HG03103 (cell line): ENCODE results near the gene TM4SF20.
"Not testable (repeated sequence)": the region's sequence is repeated elsewhere in the genome, so short reads cannot be mapped to it uniquely, and the experiment has no call there.

Experiments
- ATAC-seq: cut with Tn5 transposase; IDR thresholded peaks from one replicate; pipeline ENCODE4 v1.9.1; 2021; ENCODE audit warnings: low read depth; ENCODE audit not compliant: unreplicated experiment

TM4SF20 gene

DNA sequence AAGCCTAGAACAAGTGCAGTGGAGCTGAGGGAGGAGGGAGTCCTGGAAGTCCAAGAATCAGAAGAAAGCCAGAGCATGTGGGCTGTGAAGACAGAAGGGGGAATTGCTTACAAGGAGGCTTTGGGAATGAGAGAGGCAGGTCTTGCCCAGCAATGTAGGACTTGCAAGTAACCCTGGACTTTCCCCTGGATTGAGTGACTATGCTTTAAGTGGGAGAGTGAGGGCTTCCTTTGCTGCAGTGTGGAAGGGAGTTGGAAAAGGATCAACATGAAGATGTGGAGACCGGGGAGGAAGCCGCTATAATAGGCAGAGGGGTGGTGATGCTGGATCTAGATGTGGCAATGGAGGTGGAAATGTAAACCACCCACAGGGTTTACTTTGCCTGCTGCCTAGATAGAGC is 22.4 kb upstream of the TM4SF20 start:
- ATAC-seq = no peak

DNA sequence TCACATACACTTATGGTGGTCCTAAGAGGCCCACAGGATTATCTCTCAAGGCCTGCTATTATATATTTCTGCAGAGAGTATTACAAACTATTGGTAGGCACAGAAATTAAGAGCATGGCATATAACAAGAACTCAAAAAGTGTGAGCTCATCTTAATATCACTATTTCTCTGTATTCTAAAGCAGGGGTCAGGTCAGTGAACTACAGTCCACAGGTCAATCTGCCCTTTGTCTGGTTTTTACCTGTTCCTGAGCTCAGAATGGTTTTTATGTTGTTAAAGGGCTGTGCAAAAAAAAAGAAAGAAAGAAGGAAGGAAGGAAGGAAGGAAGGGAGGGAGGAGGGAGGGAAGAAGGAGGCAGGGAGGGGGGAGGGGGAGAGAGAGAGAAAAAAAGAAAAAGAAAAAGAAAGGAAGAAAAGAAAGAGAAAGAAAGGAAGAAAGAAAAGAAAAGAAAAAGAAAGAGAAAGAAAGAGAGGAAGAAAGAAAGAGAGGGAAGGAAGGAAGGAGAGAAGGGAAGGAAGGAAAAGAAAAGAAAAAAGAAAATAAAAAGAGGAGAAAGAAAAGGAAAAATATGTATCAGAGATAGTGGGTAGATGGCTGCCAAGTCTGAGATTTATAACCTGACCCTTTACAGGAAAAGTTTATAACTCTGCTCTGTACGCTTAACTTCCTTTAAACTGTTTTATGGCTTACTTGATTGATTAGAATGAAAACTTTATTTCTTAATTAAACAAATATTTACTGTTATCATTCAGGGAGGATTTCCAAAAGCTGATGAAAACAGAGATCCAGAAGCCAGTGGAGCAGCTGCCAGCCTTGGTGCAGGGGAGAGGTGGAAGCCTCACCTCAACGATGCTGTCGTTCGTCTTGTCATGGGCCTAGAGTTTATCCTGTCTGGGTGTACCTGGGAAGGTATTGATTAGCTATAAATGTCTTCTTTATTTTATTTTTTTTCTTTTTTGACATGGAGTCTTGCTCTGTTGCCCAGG is 19.9 kb upstream of the TM4SF20 start:
- ATAC-seq = no peak

DNA sequence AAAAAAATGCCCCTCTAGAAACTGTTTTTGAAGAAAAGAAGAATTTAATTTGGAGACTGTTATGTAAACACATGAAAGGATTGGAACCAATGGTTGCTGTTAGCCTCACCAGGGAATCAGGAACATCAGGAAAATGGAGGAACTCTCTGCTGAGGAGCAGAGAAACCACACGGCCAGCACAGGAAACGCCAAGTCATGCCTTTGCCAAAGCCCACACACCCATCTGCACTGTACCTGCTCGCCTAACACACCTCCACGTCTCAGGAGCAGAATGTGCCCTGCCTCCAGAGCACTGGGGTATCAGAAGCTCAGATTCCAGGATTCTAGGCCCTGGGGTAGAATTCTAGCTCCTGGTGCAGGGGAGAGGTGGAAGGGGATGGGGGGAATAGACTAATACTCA is 18.5 kb upstream of the TM4SF20 start:
- ATAC-seq = no peak

DNA sequence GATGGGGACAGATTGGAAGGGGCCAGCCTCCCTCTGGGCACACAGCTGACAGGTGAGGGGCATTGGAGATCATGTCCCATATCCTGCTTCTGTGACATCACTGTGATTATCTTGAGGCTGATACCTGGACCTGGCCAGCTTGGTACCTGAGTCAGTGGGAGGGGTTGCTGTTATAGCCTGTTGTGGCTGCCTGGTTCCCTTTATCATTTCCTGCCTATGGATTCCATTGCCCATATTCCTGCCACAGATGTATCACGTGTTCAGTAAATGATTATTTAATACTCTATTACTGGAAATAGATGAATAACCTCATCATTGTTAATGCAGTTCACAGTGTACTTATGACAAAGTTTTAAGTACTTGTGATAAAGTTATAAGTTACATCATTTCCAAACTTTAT is 16.4 kb upstream of the TM4SF20 start:
- ATAC-seq = no peak

DNA sequence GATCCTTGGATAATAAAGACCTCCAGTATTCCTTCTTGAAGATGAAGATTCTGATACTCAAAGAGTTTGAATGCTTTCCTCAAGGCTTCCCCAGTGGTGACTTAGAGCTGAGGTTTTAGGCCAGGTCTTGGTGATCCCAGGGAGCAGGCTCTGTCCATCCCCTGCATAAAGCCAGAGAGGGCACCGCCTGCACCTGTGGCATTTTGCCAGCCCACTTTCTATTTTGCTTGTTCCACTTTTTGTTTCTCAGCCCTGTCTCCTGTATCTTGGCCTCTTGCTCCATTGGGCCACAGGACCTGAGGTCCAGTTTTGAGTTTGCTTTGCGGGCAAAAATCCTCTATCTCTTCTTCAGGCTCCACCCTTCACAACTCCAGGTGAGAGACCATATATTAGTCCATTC is 15.3 kb upstream of the TM4SF20 start:
- ATAC-seq = no peak

DNA sequence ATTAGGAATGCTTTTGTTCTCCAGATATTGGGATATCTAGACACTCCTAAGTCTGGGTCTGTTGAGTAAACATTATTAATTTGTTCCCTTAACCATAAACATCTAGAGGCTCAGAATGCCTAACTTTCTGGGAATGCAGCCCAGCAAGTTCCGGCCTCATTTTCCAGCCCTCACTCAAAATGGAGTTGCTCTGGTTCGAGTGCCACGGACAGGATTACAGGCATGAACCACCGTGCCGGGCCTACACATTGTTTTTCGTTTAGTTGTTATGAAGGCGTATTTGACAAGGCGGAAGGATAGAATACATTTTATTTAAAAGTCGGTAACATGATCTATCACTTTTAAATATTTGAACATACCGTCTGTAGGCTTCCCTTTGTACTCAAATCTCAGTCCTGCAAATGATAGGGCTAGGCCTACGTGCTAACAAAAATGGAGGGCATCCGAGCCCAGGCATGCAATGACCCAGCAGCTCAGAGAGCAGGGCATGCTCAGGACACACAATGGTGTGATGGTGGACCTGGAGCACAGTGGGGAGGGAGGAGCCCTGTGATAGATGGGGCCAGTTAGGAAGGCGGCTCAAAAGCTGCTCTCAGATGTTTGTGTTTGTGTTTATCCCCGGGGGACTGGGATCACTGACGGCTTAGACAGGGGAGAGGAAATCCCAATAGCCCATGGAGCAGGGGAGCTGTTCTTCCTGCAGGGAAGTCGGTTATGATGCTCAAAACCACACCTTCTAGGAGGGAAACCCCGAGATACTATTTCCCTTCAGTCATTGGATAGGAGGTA is 11.6 kb upstream of the TM4SF20 start:
- no peak for ATAC-seq

DNA sequence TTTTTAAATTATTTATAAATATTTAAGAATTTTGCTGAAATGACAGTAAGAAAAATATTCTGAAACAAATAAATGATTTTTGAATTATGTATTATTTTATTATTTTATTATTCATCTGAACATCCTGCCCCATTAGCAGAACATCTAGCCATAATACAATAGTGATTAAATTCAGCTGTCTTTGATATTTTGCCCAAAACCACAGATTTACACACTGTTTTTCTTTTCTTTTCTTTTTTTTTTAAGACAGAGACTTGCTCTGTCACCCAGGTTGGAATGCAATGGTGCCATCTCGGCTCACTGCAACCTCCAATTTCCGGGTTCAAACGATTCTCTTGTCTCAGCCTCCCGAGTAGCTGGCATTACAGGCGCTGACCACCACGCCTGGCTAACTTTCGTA is 10.6 kb upstream of the TM4SF20 start:
- ATAC-seq = no peak

DNA sequence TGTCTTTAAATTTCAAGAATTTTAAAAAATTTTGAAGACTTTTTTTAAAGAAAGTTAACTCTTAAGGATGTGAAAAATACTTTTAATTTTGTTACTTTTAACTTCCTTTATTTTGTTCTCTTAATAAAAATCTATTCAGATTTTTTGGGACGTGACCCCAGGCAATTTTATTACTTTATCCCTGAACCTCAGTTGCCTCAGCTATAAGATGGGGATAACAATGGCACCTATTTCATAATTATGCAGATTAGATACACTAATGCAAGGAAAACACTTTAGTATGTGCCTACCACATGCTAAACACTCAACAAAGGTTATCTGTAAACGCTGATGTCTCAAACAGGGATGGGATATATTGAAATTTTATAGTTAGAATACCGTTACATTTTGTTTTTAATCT is 10.1 kb upstream of the TM4SF20 start:
- no peak for ATAC-seq

DNA sequence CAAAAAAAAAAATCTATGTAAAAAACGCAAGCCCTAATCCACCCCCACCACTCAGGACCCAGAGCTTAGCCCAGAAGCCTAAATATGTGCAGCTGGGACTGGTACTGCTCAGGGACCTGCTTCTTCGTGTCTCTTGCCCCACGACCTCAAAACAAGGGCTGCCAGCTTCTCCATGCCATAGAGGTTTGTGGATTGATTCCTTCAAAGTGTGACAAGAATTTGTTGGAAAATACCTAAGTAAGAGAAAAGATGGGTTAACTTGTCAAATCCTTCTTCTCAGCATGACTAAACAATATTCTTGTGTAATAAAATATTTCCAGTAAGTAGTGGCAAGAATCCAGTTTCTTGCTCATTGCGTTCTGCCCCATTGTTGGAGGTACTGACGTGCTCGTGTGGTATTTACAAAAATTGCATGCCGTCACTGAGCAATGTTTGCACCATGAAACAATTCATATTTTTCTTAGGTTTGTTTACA is 9.5 kb upstream of the TM4SF20 start:
- ATAC-seq = no peak

DNA sequence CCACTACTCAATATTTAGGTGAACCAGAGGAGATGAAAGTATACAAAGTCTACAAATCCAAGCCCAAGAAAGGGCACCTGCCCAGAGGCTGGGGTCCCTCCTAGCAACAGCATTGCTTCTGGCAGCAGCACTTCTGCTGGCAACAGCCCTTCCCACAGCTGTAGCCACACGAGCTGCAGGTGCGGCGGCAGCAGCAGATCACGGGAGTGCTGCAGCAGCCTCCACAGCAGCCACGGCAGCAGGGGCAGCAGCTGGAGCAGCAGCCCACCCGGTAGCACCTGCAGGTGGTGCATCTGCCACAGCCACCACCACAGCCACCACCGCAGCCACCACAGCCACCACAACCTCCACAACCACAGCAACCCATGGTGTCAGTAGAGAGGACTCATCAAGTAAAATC is 8.5 kb upstream of the TM4SF20 start, which contains the start of gene SCYGR1:
Gene SCYGR1, minus strand, starts transcription at position 367 of the 400 bp plus-strand sequence. Its CDS starts 0 bp downstream, at position 367.
- not testable (repeated sequence) for ATAC-seq

DNA sequence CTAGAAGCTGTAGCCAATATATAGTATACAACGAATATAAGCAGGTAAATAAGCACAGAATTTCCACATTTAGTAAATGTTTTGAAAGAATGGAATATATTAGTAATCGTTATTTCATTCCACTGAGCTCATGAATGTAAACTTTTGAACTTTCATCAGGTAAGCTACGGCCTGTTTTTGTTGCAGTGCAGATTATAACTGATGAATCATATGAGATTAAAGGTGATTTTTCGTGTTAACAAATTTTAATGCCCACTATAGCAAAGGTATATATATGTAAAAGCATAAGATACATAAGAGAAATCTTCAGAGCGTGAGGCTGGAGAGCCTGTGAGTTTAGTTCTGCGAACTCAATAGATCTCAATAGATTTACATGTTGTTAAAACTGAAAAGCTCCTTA is 7.5 kb upstream of the TM4SF20 start:
- ATAC-seq = no peak

DNA sequence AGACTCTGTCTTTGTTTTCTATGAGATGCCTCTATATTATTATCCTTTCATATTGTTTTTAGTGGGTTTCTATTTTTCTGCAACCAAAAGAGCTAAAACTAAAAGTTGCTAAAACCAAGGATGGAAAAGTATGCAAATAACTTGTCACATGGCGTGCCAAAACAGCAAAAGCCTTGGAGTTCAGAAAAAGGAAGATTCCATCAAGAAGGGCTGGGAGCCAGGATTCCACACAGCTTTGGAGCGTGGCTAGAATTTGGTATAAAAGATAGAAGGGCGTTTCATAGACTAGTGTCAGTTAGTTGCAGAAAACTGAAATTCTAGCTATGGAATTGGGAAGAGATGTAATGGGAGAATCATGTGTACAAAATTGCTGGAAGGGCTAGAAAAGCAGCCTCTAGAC is 4.6 kb upstream of the TM4SF20 start:
- no peak for ATAC-seq

DNA sequence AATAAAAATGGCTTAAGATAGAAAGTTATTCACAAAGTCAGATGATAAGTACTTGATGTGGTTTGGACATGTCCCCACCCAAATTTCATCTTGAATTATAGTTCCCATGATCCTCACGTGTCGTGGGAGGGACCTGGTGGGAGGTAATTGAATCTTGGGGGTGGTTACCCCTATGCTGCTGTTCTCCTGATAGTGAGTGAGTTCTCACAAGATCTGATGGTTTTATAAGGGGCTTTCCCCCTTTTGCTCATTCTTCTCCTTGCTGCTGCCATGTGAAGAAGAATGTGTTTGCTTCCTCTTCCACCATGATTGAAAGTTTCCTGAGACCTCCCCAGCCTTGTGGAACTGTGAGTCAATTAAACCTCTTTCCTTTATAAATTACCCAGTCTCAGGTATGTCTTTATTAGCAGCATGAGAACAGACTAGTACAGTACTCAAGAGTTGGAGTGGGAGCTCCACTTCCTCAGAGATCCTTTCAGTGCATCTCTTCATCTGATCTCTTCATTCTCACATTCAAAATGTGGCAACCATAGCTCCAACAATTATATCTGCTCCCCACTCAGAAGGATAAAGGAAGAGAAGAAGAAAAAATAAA is 3.2 kb upstream of the TM4SF20 start:
- ATAC-seq = not testable (repeated sequence)

DNA sequence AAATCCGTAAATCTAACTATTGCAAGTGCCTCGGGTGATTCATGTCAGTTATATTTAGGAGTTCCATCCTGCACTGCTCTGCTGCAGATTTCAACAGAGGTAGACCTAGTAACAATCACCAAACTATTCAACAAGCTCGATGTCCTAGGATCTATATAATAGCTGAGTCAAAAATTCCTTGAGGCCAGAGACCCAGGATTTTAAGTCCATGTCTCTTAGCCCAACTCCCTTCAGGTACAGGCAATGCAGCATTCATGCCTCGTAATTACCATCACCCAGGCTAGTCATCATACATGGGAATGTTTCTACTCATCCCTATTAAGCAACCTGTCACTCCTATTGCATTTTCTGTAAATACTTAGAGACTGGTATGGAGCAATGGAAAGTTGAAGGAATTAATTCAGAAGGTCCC is 729 bp downstream of the TM4SF20 start:
- ATAC-seq = no peak

DNA sequence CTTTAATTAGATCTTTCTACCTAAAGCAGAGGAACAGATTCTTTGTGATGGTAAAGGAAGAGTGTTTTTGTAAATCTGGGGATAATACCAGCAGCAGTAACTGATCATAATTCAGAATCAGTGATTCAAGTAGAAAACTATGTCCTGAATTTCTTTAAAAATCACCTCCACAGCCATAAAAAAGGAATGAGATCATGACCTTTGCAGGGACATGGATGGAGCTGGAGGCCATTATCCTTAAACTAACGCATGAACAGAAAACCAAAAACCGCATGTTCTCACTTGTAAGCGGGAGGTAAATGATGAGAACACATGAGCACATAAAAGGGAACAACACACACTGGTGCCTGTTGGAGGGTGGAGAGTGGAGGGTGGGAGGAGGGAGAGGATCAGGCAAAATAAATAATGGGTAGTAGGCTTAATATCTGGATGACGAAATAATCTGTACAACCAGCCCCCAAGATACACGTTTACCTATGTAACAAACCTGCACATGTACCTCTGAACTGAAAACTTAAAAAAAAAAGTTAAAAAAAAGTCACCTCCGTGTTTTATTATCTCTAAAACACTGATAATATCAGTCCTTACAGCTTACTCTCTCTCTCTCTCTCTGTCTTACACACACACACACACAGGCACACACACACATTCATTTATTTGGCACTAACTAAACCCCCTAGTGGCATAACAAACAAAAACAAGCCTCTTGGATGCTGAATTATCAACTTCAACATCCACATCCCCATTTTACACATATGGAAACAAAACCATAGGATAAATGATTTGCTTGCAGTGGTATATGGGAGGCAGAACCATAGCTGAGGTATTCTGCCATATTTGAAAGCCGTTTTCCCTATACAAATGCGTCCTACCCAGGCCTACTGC is 1.4 kb downstream of the TM4SF20 start:
- ATAC-seq = no peak

DNA sequence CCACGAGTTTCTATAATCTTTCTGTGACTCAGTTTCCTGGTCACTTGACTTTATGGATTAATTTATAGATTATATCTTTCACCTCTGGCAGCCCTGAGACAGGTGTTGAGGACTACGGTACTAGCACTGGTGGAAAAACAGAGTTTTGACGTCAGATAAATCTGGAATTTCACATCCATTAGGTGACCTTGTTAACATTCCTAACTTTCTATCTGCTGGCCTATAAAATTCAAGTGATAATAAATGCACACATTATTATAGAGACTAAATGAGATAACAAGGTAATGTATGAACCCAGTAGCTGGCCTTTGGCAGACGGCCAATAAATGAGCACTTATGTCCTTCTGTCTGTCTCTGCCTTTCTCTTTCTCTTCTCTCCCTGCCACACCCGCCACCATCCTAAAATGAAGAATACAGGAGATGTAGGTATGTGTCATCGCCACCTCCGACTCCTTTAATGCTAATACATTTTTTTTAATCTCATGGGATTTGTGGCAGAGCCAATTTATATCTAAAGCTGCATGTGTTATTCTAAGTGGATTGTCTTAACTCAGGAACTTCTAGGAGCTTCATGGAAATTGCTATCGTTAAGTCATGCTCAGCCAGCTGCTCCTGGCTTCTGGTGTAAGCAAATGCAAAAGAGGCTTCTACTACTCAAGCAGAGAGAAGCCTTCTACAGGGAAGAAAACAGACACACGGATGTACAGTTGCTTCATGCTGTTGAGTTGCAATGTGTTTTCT is 2.3 kb downstream of the TM4SF20 start:
- no peak for ATAC-seq

DNA sequence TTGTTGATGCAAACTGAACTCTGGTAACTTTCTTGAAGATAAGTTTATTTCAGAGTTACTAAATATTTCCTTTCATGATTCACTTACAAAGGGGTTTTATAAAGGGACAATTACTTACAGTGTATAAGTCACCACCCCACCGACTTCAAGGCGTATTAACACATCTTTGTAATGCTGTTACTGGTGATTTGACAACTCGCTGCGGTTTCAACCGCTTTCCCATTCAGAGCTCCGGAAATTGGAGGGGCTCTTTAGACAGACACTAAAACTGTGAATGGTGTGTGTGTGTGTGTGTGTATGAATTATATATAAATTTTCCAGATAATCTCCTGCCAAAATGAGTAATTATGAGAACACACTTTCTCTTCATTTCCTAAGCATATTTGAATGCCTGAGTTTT is 4.9 kb downstream of the TM4SF20 start:
- ATAC-seq = no peak

DNA sequence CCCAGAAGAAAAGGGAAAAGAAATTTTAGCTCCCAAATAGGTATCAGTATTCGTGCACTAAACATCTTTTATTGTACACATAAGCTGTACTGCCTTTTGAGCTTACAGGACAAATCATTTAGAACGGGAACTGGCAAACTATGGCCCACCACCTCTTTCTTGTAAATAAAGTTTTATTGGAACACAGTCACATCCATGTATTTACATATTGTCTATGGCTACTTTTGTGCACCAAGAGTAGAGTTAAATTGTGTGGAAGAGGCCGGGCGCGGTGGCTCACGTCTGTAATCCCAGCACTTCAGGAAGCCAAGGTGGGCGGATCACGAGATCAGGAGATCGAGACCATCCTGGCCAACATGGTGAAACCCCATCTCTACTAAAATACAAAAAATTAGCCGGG is 5.7 kb downstream of the TM4SF20 start:
- ATAC-seq = no peak

DNA sequence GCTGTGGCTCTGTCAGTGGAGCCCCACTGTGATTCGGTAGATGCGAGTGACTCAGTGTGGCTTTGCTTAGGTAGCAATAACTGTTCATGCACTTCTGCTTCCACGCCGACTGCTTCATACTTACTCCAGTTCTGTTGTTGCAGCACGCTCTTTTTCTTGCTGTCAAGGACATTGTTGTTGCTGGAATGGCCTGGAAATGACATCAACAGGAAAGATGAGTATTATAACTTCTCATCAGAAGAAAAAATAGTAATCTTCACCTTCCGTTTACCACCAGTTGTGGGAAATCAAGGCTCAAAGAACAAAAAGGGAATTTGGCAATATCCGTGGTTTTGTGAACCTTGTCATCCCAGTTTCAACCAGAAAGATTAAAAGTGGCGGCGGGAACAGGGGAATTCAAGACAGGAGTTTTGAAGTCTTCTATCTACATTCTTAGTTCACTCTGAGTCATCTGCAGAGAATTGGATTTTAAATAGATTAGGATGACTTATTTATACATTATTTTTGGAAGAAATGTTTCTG is 8.3 kb downstream of the TM4SF20 start:
- no peak for ATAC-seq
